NCI-H526 treated with DMSO at 0.1 percent for 48 hours (cell line): ENCODE results near the gene CNDP1.

Source experiments
- DNase-seq: peaks from one replicate; lab custom pipeline; 2025; lab: John Stamatoyannopoulos, UW

Gene CNDP1

DNA sequence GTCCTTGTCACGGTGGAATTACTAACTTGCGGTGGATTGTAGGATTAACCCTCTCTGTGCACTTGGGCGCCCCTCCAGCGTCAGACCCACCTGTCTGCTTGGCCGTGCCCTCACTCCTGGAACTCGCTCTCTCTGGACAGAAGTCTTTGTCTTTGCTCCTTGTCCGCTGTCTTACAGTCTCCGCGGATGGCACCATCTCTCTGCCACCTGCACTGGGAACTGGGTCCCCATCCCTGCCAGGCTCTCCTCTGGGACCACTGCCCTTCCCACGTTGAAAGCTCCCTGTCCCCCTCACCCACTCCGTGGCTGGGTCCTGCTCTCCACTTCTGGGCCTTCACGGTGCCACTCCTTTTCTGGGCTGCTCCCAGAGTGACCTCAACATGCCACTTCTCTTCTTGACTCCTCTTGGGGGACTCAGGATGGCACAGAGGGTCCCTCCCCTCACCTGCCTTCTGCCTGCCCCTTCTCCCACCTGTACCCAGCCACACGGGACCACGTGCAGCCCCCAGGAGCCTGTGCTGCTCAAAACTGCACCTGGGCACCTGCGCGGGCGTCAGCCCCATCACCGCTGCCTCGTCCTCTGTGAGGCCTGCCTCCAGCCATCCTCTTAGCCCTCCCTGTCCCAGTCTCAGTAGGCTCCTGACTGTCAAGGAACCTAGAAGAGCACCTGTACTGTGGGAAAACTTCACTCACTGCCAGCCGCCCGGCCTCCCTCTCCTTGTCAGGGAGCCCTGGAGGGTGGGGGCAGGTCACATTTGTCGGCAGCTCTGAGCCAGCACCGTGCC lies 27.0 kb upstream of the CNDP1 start:
- no peak for DNase-seq

DNA sequence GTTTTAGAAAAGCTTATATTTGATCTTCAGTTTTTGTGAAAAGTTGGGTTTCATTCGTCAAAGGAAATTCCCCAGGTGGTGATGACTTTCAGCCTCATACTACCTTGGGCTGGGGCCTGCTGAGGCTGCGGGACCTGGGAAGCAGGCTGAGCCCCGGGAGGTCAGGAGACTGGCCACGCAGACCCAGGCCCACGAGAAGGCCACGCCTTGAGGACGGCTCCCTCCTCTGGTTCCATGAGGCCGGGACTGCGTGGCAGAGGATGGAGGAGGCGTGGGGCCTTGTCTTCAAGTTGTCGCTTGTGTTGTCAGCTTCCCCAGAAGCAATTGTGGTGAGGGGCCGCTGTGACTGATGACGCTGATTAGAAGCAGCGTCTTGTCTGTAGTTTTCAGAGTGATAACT lies 26.4 kb upstream of the CNDP1 start:
- no peak for DNase-seq

DNA sequence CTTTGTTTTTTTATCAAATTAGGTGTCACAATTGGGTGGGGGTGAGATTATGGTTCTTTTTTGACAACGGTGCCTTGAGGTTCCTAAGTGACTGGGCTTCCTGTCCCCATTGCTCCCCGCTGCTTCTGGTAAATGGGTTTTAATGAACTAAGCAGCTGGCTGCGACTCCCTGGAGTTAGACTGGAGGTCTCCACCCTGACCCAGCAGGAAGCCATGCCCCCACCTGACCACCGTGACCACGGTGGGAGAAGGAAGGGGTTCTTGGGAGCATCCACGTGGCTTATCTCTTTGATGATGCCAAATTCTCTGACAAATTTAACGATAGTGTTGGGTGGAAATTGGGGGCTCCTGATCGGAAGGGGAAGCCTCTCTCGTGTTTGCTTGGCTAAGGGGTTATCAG lies 25.9 kb upstream of the CNDP1 start:
- no peak for DNase-seq

DNA sequence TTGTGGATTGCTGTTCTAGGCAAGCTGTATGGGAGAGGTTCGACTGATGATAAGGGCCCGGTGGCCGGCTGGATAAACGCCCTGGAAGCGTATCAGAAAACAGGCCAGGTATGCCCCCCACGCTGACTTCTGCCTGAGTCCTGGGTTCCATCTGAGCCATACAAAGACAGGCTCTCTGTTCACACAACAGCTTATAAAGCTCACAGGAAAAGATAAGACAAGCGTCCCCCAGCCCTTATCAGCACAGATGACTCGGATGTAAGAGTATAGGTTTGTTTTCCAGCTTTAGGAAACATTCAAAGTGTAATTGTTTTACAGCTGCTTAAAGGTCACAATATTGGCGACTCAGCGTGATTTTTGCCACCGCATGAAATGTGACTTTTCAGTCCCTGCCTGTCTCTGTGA lies 25.5 kb upstream of the CNDP1 start:
- DNase-seq = no peak

DNA sequence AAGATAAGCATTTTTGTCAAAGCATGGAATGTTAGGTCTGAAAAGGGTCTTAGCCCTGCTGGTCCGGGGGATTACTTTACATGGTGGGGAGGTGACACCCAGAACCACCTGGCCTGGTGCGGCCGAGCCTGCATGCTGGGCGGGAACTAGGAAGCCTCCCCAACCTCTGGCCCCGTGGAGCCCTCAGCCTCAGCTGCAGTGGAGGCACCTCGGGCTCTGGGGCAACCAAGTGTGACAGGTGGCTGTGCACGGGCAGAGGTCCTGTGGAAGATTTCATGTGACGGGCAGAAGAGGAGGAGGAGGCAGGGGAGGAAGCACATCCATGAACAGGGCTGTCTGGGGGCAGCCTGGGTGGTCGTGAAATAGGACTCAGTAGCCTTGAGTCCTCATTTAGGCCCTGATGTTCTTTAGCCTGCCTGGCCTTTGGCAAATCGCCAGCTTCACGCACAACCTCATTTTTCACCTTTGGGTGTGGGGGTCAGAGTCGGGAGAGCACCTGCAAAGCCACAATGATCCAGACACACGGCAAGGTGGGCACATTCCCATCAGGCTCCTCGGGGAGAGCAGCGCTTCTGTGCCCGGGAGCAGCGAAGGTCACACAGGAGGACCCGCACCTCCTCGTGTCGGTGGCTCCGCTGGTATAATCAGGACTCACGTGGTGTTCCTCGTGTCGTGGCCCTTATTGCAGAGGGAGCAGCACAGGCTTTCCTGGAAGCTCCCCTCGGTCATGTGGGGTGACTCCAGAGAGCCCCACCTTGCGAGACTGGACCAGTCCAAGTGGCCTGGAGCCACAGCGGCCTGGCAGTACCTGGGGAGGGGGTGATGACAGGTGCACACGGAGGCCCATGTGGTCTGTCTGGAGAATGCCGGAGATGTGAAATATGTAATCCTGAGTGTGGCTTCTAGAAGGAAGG lies 24.2 kb upstream of the CNDP1 start:
- no peak for DNase-seq

DNA sequence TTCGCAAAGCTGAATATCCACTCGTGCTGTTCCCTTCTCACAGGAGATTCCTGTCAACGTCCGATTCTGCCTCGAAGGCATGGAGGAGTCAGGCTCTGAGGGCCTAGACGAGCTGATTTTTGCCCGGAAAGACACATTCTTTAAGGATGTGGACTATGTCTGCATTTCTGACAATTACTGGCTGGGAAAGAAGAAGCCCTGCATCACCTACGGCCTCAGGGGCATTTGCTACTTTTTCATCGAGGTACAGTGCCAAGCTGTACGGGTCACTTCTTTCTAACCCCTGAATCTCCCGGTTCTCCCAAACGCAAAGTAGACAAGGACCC lies 23.6 kb upstream of the CNDP1 start:
- no peak for DNase-seq

DNA sequence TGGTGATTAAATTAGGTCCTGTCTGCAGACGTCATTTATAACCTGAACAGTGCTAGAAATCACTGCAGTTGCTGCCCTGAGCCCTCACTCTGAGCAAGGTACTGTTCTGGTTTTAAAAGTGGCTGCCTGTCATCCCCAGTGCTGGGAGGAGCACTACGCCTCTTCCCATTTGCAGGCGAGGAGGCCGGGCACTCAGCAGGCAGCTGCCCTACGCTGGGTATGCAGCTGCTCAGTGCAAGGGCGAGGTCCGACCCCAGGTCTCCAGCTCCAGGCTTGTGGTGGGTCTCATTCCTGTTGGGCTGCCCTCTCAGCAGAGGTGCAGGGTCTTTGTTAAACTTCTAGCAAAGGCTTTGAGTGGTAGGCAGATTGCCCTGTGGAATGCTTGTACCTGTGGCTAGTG lies 22.5 kb upstream of the CNDP1 start:
- DNase-seq = no peak

DNA sequence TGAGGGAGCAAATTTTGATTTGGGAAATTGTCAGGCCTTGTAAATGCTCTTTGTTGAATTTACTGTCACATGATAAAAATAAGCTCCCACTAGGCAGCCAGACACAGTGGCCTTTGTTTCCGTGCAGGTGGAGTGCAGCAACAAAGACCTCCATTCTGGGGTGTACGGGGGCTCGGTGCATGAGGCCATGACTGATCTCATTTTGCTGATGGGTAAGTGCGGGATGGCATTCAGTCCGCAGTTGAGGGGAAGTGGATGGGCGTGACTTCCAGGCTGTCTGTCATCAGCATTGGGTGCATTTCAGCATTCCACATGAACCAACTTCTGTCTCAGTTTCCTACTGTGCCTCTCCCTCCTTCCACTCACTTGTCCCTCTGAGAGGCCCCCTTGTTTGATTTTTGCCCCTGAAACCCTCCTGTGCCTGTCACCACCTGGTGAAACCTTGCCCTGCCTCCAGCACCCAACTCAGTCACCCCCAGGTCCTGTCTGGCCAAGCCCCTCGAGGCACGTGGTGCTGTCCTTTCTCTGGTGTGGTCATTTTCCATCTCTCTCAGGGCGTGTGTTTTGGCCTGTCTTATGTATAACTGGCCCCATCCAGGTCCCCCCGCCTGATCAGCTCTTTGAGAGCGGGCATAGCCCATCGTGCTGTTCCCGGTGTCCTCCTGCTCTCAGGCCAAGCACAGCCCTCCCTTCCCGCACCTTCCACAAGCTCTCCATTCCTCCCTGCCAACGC lies 21.8 kb upstream of the CNDP1 start:
- DNase-seq = no peak

DNA sequence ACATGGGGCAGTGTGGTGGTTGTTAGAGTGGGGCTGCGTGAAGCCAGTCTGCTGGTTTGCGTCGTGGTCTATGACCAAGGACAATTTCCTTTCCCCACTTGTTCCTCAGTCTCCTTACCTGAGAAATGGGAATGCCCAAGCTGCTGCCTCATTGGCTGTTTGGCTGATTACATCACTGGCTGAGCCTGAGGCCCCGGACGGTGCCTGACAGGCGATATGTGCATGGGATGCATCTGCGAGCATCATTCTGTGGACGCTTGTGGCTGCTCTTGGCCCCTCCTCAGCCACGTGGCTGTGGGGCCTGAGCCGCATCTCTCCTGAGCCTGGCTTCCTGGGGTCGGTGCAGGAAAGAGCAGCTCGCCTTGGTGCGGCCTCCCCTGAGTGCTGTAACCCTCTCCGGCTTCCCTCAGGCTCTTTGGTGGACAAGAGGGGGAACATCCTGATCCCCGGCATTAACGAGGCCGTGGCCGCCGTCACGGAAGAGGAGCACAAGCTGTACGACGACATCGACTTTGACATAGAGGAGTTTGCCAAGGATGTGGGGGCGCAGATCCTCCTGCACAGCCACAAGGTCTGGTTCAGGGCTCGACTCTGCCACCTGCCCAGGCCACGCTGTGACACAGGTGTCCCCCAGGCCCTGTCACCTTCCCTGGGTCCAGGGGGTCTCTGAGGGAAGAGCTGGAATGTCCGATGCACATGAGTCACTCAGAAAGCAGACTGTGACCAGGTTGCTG lies 21.0 kb upstream of the CNDP1 start:
- DNase-seq = no peak

DNA sequence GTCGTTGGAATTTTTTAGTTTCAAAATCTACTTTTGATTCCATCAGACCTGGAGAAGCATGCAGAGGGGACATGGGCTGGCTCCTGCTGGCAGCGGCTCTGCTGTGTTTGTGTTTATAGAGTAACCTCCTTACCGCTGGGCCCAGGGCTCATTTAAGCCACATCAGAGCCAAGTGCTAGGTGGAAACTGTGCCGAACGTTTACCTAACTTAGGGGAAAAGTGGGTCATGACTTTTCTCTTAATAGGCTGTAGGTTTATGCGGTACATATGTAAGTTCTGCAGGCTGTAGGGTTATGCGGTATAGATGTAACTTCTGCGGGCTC lies 20.5 kb upstream of the CNDP1 start:
- no peak for DNase-seq

DNA sequence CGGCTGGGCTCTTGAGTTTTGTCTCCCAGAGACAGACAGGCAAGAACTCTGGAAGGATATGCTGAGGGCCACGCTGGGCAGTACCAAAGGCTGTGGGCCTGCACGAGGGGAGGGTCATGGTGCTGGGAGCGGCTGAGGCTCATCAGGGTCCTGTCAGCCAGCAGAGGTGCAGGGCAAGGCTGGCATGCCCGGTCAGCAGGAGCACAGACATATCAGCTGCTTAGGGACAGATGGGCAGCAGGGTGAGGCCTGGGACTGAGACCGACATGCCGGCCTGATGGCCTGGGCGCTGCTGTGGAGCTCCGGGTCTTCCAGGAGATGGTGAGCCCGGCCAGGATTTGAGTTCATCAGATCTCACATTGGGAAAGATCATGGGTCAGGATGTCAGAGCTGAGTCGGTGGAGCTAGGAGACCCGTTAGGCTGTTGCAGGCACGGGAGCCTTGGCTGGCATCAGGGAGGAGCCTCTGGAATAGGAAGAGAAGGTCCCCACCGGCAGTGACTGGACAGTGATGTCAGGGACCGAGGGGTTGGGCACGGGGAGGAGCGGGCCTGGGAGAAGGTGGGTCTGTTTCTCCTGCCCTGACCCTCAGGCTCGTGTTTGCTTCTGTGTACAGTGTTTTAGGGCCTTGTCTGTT lies 19.3 kb upstream of the CNDP1 start:
- no peak for DNase-seq

DNA sequence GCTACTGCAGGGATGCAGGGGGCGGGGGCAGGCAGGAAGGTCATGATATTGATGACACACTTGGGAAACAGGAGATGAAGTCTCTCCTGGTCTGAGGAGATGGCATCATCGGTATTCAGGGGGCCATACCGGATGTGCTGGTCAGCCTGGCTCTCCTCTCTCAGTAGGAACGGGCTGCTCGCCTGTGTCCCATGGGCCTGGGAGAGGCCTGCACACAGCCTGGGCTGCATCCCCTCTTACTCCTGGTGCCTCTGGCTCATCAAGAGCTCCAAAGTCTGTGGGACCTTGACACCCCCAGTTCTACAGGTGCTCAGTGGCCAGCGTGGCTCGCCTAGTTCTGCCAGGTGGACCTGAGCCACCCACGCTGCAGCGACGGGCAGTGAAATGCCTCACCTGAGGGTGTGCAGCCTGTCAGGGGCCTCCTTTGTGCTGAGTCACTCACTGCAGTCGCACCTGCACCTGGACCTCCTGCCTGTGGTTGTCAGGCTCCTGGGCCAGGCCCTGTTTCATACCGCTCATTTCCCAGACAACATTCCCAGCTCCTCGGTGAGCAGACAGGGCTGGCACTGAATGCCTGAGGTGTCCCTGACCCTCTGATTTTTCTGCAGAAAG lies 18.6 kb upstream of the CNDP1 start:
- DNase-seq = no peak

DNA sequence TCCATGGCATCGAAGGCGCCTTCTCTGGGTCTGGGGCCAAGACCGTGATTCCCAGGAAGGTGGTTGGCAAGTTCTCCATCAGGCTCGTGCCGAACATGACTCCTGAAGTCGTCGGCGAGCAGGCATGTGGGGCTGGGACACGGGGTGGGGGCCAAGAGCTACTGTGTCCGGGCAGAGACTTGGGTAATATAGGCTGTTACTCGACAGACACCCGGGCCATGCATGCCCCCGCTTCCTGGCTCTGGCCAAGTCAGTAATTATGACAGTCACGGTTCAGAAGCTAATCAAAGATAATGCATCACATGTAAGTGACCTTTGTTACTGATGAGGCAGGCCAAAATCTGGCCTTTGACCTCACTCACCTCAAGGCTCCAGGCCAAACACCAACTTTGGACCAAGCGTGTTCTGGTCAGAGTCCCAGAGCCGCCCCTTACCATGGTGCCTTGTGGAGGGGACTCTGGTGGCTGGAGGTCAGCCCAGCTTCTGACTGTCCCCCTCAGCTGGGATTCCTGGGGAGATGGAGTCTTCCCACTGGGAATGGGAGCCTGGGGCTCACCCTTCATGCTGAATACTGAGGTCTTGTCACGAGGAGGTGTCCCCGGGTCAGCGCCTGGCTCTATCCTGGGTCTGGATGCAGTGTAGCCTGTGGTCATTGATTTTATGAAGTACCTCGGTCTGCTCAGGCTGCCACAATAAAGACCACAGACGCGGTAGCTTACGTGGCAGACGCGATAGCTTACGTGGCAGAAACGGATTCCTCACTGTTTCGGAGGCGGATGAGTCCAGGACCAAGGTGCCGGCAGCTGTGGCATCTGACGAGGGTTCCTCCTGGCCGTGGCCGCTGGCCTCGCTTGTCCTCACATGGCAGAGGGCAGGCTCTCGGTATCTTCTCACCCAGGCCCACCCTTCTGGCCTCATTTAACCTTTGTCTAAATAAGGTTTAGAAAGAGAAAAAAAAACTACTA lies 17.7 kb upstream of the CNDP1 start:
- no peak for DNase-seq

DNA sequence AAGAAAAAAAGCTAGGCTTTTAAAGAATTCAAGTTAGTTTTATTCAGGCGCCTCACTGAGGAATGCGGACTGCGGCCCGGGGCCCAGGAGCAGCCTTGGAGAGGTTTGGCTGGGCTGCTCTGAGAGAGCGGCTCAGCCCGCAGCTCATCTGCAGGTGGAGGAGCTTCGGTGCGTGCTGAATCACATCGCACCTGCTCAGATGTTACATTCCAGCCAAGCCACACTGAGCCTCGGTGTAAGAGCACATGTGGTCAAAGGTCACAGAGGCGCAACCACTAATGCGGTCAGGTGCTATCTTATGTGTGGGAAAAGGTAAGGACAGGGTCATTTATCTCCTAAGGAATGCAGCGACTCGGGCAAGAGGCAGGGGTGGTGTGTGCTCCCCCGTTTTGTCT lies 17.1 kb upstream of the CNDP1 start:
- no peak for DNase-seq

DNA sequence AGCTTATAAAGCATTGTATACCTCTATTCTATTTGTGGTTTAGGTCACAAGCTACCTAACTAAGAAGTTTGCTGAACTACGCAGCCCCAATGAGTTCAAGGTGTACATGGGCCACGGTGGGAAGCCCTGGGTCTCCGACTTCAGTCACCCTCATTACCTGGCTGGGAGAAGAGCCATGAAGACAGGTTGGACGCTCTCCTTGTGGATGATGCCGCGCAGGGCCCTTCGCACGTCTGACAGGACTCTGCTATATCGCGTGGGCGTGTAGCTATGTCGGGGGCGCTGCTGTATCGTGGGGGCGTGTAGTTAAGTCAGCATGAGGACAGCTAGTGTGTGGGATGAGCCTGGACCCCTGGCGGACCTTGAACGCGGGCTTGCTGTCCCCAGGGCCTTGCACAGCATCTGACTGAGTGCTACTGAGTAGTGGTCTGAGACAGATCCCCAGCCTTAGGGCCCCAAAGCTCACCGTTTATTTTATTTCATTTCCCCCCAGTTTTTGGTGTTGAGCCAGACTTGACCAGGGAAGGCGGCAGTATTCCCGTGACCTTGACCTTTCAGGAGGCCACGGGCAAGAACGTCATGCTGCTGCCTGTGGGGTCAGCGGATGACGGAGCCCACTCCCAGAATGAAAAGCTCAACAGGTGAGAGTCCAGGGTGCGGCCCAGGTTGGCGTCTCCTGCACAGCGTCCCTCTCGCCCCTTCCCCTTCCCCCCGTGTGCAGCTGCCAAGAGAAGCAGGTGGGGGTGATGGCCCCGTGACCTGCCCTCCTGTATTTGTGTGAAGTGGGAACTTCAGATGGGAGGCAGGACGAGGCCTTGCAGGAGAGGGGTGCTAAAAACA lies 15.6 kb upstream of the CNDP1 start:
- no peak for DNase-seq

DNA sequence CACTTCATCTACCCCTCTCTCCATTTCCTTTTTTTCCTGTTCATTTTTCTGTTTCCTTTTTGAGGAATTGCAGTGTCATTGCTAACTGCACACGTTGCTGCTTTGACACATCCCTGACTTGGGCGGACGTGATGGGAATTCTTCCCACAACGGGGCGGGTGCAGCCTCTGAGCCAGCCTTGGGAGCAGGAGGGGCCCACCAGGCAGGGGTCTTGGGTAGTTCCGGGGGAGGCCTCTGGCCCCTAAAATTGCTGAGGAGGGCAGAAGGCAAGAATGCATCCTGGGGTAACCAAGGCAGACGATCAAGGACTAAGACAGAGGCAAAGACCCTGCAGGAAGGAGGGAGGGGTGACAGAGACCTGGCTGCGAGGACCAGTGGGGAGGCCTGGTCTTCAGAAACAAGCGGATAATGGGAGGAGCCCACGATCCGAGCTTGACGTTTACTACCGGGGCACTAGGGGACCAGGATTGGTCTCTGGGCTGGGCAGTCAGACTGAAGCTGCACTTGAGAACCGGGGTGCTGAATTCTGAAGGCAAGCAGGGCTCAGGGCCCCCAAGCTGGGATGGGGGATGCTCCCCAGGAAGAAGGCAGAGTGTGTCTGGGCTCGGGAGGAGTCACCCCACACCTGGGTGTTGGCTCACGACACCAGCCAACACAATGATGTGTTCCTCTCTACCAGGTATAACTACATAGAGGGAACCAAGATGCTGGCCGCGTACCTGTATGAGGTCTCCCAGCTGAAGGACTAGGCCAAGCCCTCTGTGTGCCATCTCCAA lies 14.8 kb upstream of the CNDP1 start:
- DNase-seq = no peak

DNA sequence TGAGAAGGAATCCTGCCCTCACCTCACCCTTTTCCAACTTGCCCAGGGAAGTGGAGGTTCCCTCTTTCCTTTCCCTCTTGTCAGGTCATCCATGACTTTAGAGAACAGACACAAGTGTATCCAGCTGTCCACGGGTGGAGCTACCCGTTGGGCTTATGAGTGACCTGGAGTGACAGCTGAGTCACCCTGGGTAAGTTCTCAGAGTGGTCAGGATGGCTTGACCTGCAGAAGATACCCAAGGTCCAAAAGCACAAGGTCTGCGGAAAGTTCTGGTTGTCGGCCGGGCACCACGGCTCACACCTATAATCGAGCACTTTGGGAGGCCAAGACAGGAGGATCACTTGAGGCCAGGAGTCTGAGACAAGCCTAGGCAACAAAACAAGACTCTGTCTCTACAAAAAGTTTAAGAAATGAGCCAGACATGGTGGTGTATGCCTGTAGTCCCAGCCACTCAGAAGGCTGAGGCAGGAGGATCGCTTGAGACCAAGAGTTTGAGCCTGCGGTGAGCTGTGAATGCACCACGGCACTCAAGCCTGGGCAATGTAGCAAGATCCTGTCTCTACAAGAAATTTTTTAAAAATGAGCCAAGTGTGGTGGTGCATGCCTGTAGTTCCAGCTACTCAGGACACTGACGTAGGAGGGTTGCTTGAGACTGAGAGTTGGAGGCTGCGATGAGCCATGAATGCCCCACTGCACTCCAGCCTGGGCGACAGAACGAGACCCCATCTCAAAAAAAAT lies 14.0 kb upstream of the CNDP1 start:
- DNase-seq = no peak
